SU-DHL-6 (cell line): Measurements from ENCODE around the gene LMO7.

Experiments
- EZH2phosphoT487 ChIP-seq: fragments of 200-600 bp; sonication (generic), shearing (Covaris generic); conservative IDR thresholded peaks from 2 replicates; pipeline ENCODE4 v1.6.1; 2018; ENCODE audit warnings: mild to moderate bottlenecking, antibody characterized with exemption, low read length, moderate library complexity, mixed read lengths
- TF ChIP-seq, protein P1 (sequence below): fragments of 200-600 bp; sonication (generic); IDR thresholded peaks from one replicate; pipeline ENCODE4 v1.5.1; 2017; ENCODE audit warnings: antibody characterized with exemption, mild to moderate bottlenecking, low read length, moderate library complexity; ENCODE audit not compliant: insufficient read depth, poor library complexity, severe bottlenecking

DNA sequence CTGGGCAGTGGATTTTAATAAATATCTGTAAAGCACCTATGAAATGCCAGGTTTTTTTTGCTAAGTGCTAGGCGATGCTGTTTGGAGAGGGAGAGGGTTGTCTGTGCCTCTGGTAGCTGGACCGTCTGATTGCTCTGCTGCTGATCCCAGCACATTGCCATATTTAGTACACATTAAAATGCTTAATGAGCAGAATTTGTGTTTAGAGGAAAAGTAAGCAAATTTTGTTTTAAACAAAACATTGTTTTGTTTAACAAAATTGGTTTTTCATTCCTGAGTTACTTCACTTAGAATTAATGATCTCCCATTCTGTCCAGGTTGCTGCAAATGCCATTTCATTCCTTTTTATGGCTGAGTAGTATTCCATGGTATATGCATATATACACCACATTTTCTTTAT lies 85.2 kb downstream of the LMO7 start:
- TF ChIP-seq, protein P1, sequence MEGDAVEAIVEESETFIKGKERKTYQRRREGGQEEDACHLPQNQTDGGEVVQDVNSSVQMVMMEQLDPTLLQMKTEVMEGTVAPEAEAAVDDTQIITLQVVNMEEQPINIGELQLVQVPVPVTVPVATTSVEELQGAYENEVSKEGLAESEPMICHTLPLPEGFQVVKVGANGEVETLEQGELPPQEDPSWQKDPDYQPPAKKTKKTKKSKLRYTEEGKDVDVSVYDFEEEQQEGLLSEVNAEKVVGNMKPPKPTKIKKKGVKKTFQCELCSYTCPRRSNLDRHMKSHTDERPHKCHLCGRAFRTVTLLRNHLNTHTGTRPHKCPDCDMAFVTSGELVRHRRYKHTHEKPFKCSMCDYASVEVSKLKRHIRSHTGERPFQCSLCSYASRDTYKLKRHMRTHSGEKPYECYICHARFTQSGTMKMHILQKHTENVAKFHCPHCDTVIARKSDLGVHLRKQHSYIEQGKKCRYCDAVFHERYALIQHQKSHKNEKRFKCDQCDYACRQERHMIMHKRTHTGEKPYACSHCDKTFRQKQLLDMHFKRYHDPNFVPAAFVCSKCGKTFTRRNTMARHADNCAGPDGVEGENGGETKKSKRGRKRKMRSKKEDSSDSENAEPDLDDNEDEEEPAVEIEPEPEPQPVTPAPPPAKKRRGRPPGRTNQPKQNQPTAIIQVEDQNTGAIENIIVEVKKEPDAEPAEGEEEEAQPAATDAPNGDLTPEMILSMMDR = no peak
- no peak for TF ChIP-seq EZH2phosphoT487
